22Rv1 (cell line): ENCODE data around the gene MMP23B.

ENCODE experiments used
- ZFX ChIP-seq: fragments of 450-650 bp; IDR thresholded peaks from 2 replicates; pipeline ENCODE4 v1.6.1; 2017; ENCODE audit warnings: antibody characterized with exemption, borderline replicate concordance
- TF ChIP-seq, protein P1 (sequence below): fragments of 450-650 bp; IDR thresholded peaks from 2 replicates; pipeline ENCODE4 v1.5.1; 2017; ENCODE audit warnings: mild to moderate bottlenecking

DNA sequence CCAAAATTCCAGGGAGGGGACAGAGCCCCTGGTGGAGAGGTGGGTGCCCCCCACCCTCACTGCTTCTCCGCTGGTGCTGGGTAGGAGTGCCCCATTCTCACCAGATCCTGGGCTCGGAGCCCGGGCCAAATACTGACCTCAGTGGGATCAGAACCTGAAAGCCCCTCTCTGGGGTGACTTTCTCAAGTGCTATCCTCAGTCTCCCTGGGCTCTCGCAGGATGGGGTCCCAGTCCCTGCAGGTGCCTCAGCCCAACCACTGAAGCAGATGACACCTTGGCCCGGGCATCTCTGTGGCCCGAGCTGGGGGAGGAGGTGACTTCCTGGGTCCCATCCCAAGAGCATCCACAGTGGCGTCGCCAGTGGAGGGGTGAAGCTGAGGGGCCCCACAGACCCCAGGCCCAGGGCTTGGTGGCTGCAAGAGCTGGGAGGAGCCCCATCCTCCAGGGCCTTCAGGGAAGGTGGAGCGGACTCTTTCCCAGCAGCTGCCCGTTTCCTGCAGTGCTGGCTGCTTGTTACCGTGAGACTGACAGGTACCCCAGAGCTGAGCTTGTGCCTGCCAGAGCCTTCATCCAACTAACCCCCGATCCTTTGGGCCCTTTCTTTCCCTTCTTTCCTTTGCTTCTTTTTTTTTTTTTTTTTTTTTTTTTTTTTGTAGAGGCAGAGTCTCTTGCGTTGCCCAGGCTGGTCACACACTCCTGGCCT is 28.2 kb upstream of the MMP23B start:
- TF ChIP-seq, protein P1, sequence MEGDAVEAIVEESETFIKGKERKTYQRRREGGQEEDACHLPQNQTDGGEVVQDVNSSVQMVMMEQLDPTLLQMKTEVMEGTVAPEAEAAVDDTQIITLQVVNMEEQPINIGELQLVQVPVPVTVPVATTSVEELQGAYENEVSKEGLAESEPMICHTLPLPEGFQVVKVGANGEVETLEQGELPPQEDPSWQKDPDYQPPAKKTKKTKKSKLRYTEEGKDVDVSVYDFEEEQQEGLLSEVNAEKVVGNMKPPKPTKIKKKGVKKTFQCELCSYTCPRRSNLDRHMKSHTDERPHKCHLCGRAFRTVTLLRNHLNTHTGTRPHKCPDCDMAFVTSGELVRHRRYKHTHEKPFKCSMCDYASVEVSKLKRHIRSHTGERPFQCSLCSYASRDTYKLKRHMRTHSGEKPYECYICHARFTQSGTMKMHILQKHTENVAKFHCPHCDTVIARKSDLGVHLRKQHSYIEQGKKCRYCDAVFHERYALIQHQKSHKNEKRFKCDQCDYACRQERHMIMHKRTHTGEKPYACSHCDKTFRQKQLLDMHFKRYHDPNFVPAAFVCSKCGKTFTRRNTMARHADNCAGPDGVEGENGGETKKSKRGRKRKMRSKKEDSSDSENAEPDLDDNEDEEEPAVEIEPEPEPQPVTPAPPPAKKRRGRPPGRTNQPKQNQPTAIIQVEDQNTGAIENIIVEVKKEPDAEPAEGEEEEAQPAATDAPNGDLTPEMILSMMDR: no peak
- no peak for TF ChIP-seq ZFX
